Dermis microvascular lymphatic vessel endothelial cell (primary cell): ENCODE measurements around the gene CAP2. TPM values are rescaled to one million over a fixed set of nuclear protein-coding genes. Genes with fewer than 3 reads are reported as not detected.
"Not testable (repeated sequence)": the region's sequence is repeated elsewhere in the genome, so short reads cannot be mapped to it uniquely, and the experiment has no call there.

Source experiments
- DNase-seq, 2 donors: peaks; one replicate each; pipeline versions ENCODE4 v3.0.0 to v3.0.0-alpha.2; 2010; ENCODE audit warnings: low read depth in 2 of 2
- total RNA-seq: library from RNA; depleted of rRNA; stranded (reverse); fragments of >200 nt; gene quantifications from 2 replicates; pipeline ENCODE4 v1.2.1, GENCODE V29; 2014

The CAP2 gene
- total RNA-seq, 1 donor from 2014 or later = 0.39 TPM

DNA sequence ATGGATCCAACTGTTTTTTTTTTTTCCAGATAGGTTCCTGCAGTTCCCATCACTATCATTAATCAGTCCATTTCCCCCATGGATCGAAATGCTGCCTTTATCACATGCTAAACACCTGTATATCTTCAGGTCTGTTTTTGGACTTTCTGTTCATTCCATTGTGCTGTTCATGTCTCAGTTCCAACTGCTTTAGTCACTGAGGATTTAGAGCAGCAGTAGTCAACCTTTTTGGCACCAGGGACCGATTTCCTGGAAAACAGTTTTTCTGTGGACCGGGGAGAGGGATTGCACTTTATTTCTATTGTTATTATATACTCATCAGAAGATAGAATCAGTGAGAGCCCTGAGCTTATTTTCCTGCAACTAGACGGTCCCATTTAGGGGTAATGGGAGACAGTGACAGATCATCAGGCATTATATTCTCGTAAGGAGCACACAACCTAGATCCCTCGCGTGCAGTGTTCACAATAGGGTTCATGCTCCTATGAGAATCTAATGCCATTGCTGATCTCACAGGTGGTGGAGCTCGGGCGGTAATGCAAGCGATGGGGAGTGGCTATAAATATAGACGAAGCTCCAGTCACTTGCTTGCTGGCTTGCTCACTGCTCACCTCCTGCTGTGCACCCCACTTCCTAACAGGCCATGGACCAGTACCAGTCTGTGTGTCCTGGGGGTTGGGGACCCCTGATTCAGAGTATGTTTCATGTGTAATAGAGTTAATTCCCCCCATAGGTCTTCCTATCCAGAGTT is 46.0 kb downstream of the CAP2 start:
- DNase-seq = peak in 1 of 2 donors; percentile 52

DNA sequence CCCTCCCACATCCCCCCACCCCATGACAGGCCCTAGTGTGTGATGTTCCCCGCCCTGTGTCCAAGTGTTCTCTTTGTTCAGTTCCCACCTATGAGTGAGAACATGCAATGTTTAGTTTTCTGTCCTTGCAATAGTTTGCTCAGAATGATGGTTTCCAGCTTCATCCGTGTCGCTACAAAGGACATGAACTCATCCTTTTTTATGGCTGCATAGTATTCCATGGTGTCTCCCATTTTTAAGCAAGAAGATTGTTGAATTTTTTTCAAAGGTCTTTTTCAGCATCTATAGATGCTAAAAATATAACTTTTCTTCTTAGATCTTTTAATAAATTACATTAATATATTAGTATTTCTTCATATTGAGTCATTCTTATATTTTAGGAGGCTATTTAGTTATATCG is 47.4 kb downstream of the CAP2 start:
- DNase-seq = not testable (repeated sequence)

- no peak for DNase-seq
Observed at GRCh38 chr6:17442196-17442595, 48.8 kb downstream of the CAP2 start.

DNA sequence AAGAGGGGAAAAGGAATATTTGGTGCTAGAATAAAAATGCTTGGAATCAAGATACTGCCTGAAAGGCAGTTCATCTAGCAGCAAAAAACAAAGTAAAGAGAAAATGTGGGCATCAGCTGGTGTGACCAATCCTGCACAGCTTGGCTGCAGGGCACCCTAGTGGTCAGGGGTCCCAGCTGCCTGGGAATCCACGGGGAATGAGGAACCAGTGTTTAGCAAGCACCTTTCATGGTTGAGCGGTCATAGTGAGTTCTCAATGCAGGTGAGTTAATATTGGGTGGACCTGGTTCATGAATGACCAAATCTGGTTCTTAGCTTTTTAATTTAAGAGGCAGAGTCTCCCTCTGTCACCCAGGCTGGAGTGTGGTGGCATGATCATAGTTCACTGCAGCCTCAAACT is 53.3 kb downstream of the CAP2 start:
- no peak for DNase-seq

- DNase-seq = peak in 1 of 2 donors; percentile 8
Observed at GRCh38 chr6:17448165-17448564, 54.8 kb downstream of the CAP2 start.

DNA sequence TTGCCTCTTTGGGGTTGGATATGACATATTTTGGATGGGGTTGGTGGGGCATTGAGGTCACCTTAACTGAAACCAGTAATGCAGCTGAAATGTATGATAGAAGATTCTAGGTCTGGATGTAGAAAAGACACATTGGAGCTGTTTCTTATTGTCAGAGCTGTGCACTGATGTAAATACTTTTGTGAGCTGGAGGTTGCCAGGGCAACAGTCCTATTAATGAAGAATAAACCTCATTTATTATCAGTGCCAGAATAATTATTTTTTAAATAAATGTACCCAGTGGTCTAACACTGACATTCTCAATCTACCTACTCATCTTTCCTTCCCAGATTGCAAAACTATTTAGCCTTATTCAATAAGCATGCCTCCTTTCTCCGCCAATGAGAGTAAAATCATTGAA is 57.0 kb downstream of the CAP2 start:
- DNase-seq = no peak

GRCh38 chr6:17450832-17451231 is 57.4 kb downstream of the CAP2 start:
- peak in 1 of 2 donors; percentile 36 for DNase-seq

DNA sequence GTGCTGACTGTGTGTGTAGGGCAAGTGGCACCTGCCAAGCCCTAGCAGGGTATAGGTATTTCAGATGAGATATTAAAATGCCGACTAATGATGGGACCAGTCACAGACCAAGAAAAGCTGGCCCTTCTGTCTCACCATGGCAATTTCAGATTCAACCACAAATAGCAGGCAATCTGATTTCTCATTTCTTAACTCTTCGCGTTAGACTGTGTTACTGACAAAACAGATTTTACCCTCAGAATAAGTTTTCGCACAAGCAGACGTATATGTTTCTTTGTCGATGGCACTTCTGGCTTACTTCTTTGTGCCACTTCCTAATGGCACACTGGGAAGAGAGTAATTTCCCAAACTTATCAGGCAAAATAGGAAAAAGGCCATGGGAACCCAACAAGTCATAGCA is 58.7 kb downstream of the CAP2 start:
- no peak for DNase-seq

- no peak for DNase-seq
Observed at GRCh38 chr6:17454316-17455005, 61.1 kb downstream of the CAP2 start.

DNA sequence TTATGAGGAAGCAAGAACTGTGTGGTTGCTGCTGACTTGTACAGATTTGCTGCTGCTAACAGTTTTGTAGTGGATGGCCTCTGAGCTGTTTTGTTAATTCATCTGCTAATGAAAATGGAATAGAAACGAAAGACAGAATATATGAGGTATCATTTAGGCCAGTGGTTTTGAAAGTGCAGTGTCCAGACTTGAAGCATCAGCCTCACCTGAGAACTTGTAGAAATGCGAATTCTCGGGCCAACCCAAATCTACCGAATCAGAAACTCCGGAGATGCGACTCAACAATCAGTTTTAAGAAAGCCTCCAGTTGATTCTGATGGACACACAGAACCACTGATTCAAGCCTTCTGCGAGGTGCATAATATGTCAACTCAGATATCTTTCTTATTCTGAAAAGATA is 62.5 kb downstream of the CAP2 start:
- no peak for DNase-seq

DNA sequence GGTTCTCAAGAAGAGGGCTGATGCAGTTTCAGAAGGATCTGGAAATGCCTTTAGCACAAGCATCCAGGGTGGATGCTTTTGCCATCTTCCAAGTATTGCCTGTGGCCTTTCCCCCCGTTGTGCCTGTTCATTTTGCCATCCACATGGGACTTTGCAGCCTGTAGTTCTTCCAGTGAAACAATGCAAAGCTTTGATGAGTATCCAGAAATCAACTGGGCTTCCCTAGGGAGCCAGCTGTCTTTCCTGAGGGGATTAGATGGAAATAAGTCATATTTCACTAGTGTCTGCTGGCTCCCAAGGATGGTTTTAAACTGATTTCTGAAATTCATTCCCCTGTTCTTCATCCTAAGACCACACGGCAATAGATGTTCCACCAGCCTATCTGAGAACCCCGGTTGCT is 63.3 kb downstream of the CAP2 start:
- no peak for DNase-seq

- no peak for DNase-seq
Observed at GRCh38 chr6:17457405-17457804, 64.0 kb downstream of the CAP2 start.

- no peak for DNase-seq
Observed at GRCh38 chr6:17457956-17458355, 64.6 kb downstream of the CAP2 start.

DNA sequence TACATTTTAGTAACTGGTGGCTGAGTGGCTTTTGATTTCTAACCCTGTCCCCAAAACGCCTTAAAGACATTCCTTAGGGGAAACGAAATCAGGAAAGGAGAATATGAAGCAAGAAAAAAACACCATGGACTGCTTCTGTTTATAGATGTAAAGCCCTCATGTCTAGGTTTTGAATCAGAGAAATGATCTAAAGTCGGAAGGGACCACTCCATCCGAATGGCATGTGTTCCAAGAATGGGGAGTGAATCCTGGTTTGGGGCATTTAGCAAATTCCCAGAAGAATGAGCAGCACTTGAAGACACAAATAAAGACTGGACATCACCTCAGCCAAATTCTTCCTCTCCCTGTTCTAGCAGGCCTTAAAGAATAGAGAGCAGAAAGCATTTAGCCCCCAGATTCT is 65.6 kb downstream of the CAP2 start:
- DNase-seq = no peak

DNA sequence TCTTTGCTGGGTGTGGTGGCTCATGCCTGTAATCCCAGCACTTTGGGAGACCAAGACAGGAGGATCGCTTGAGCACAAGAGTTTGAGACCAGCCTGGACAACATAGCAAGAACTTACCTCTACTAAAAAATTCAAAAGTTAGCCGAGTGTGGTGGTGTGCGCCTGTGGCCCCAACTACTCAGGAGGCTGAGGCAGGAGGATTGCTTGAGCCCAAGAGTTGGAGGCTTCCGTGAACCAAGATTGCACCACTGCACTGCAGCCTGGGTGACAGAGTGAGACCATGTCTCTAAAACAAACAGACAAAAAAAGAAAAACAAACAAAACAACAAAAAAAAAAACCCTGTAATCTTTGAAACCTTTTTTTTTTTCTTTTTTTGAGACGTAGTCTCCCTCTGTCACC is 67.5 kb downstream of the CAP2 start:
- no peak for DNase-seq

GRCh38 chr6:17466147-17466546 is 72.8 kb downstream of the CAP2 start:
- DNase-seq = no peak

DNA sequence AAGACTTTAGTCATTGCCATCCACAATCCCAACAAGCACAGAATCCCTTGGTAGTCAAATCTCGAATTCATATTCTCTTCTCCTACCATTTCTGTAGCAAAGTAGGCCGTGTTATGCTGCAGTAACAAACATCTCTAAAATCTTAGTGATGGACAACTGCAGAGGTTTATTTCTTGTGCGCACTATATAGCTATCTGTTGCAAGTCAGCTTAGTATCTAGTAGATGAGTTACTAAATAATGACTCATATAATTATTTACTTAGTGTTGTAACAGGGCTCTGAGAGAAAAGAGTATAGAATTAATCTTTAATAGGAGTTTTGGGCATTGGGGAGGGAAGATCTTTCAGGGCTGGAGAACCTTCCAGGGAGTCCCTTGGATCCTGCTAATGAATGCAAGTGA is 73.3 kb downstream of the CAP2 start:
- DNase-seq = no peak

DNA sequence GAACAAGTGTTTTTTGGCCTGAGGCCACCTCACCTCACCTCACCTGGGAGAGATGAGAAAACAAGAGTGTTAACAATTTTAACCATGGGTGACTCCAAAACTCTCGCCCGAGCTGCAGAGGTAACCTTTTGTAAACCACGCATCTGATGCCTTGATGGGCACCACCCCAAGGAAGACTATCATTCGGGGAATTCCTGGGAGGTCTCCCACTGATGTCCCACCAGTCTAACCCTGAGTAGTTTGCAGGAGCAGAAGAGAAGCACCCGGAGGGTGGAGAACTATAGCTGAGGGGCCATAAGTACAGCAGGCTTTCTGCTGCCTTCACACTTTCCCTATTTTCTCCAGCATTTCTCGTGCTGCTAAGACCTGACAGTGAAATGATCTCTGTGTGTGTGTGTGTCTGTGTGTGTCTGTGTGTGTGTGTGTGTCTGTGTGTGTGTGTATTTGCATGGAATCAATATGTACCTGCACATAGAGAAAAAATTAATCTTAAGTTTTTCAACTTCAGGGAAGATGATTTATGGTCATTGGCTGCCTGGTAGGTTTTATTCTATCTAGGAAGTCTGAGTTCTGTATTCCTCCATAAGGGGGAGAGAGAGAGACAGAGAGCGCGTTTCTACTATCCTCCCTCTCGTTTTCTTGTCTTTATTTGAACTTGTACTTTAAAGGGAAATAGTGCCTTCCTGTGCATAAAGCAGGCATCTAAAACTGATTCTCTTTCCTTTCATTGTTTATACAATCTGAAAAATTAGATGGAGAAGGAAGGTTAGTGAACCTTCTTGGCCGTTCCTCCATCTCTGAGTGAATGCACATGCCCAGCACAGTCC is 75.8 kb downstream of the CAP2 start:
- DNase-seq = peak in 1 of 2 donors; percentile 77

DNA sequence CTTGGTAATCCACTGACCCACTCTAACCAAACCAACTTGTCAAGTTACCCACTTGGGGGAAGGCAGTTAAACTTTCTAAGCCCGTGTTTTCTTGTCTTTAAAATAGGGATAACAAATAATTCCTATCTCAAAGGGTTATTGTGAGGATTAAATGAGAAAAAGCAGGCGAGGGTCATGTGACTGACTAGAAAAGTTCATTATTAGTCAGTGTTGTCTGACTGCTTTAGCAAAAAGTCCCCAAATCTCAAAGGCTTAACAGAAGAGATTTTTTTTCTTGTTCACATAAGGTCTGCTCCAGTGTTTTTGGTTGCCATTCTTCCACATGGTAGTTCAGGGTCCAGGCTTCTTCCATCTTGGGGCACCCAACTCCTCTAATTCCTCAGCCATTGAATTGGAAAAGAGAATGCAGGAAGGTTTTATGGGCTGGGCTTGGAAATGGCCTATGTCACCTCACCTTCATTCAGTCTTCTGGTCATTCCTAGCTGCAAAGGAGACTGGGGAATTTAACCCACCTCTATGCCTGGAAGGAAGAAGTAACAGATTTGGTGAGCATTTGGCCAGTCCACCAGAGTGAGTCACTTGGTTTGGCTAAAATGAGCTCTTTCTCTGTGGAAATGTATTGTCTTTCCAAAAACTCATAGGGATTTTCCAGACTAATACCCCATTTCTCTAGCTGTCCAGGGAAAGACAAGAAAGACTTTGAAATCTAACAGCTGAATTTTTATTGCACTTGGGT is 77.0 kb downstream of the CAP2 start:
- no peak for DNase-seq

DNA sequence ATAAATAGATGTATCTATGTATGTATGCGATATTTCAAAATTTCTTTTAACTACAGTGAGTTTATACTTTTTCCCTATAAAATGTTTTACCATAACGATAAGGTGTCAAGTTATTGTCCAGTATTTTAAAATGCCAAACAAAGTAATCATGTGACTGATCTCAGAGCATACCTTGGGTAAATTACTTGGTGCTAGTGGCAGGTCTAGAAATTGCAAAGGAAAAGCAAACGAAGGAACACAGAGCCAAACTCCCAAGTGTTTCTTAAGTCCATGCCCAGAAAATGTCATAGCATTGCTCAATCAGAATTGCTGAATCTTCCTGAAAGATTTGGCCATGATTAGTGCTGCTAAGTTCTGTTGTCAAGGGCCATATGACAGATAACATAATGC is 77.5 kb downstream of the CAP2 start:
- no peak for DNase-seq

DNA sequence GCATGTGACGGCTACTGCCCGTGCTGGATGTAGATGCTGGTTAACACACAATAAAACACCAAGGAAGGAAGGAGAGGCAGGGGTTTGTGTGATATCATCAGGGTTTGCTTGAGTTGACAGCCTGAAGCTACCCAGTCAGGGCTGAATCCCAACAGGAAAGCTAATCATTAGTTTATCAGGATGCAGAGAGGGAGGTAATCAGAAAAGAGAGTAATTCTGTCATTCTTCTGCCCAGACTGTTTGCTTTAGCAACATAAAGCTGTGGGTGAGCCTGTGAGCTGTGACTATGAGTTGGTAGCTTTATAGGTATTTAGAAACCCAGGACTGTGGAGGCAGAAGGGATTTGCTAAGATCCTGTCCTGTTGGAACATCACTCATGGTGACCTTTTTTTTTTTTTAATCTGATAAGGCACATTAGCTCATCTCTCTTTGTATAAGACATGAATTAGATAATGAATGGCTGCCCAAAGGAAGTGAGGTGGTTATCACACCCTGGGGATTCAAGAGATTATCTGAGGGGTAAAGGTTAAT is 79.3 kb downstream of the CAP2 start:
- DNase-seq = peak in 1 of 2 donors; percentile 26
